ENCODE measurements around the gene SLC17A2.

Gene SLC17A2

GRCh38 chr6:25939593-25939992 lies 9.1 kb upstream of the SLC17A2 start:
- Histone ChIP-seq H3K4me1 (ENCODE audit: control insufficient read depth, insufficient read depth, low read length) (no peaks in the 10 kb centered on the region), H3K36me3 (ENCODE audit: control insufficient read depth in 2 of 2, insufficient read depth in 1 of 2, low read length in 2 of 2) (no peaks in the 10 kb centered on the region), H3K9me3 (ENCODE audit: control insufficient read depth, insufficient read depth, low read depth, low read length) (no peaks in the 10 kb centered on the region), H3K27ac (ENCODE audit: extremely low read depth, low read depth, low read length) (no peak overlapping the region), H3K4me3 (ENCODE audit: low read depth, low read length) (no peak overlapping the region)
- CTCF ChIA-PET: interaction anchor here (0.6 to 1.4 kb wide), 6 partner anchors 9 to 540 kb away, joined by 3 to 4 read pairs (median 4); partner anchors contain the start of gene SLC17A2
- POLR2A ChIA-PET: no interaction called here
- TF ChIP-seq TCF7L2 (IDR thresholded peaks at IDR 0.05; ENCODE audit: borderline replicate concordance, low read depth, low read length) (no peak), ZNF311 (tag by site-specific recombination; IDR thresholded peaks at IDR 0.05; ENCODE audit: borderline replicate concordance) (no peak), ZNF530 (tag by site-specific recombination; IDR thresholded peaks at IDR 0.05; ENCODE audit: low read depth) (no peak), ZSCAN5A (tag by site-specific recombination; IDR thresholded peaks at IDR 0.05) (no peak), ZNF280D (tag by site-specific recombination; IDR thresholded peaks at IDR 0.05) (no peak), PATZ1 (tag by site-specific recombination; IDR thresholded peaks at IDR 0.05) (no peak), ZNF302 (tag by site-specific recombination; IDR thresholded peaks at IDR 0.05; ENCODE audit: low read depth) (no peak), ZBTB49 (tag by site-specific recombination; IDR thresholded peaks at IDR 0.05; ENCODE audit: low read depth) (no peak), ZFP37 (tag by site-specific recombination; IDR thresholded peaks at IDR 0.05) (no peak), ZEB2 (tag by site-specific recombination; IDR thresholded peaks at IDR 0.05) (no peak), WT1 (tag by site-specific recombination; IDR thresholded peaks at IDR 0.05) (no peak), HOXA7 (CRISPR knock-in tag; IDR thresholded peaks at IDR 0.05; ENCODE audit: borderline replicate concordance) (no peak), ZFP69B (tag by site-specific recombination; IDR thresholded peaks at IDR 0.05) (no peak), ZNF692 (tag by site-specific recombination; IDR thresholded peaks at IDR 0.05) (no peak)

- no peaks in the 10 kb centered on the region for H3K4me1 ChIP-seq (ENCODE audit: control insufficient read depth, insufficient read depth, low read length)
- no peaks in the 10 kb centered on the region for H3K36me3 ChIP-seq (ENCODE audit: control insufficient read depth in 2 of 2, insufficient read depth in 1 of 2, low read length in 2 of 2)
- H3K9me3 ChIP-seq (ENCODE audit: control insufficient read depth, insufficient read depth, low read depth, low read length): no peaks in the 10 kb centered on the region
- ChIA-PET CTCF (no interaction called here), POLR2A (no interaction called here)
- TF ChIP-seq INSM2 (tag by site-specific recombination; IDR thresholded peaks at IDR 0.05) (no peak), ZNF488 (tag by site-specific recombination; IDR thresholded peaks at IDR 0.05) (no peak), ZNF341 (tag by site-specific recombination; IDR thresholded peaks at IDR 0.05; ENCODE audit: low read depth) (no peak), ZSCAN23 (tag by site-specific recombination; IDR thresholded peaks at IDR 0.05) (no peak), ZNF677 (tag by site-specific recombination; IDR thresholded peaks at IDR 0.05) (no peak), ZBTB1 (tag by site-specific recombination; IDR thresholded peaks at IDR 0.05) (no peak), FEZF1 (tag by site-specific recombination; IDR thresholded peaks at IDR 0.05) (no peak), SCRT2 (tag by site-specific recombination; IDR thresholded peaks at IDR 0.05) (no peak), ZNF529 (tag by site-specific recombination; IDR thresholded peaks at IDR 0.05; ENCODE audit: insufficient replicate concordance) (no peak)
- H3K27ac ChIP-seq (ENCODE audit: extremely low read depth, low read depth, low read length): no peak overlapping the region
- no peak overlapping the region for H3K4me3 ChIP-seq (ENCODE audit: low read depth, low read length)
These were observed 5.5 kb upstream of the SLC17A2 start for GRCh38 chr6:25935953-25936352.
